H1 (cell line): ENCODE data around the gene MIER2. TPM values are rescaled to one million over a fixed set of nuclear protein-coding genes. Genes with fewer than 3 reads are reported as not detected.

Experiments
- CTCF ChIA-PET: fragments of 300-600 bp; sonication (Branson Sonifier 250); formaldehyde crosslinking; loops from one replicate; lab custom pipeline; 2021; ENCODE audit not compliant: partially characterized antibody; lab: Charles Lee
- POLR2A ChIA-PET: fragments of 300-600 bp; sonication (Branson Sonifier 250); formaldehyde crosslinking; loops from one replicate; lab custom pipeline; 2021; ENCODE audit warnings: inconsistent platforms; ENCODE audit not compliant: partially characterized antibody; lab: Charles Lee
- DNase-seq, 2 experiments: peaks; one replicate each; pipeline versions ENCODE4 v3.0.0 to v3.0.0-alpha.2; 2010 to 2022; ENCODE audit warnings: low spot score in 2 of 2, low read depth in 1 of 2, mixed read lengths in 1 of 2
- FAIRE-seq: peaks from 2 replicates; lab custom pipeline; 2011; peaks lifted over from hg19 to GRCh38; lab: Jason Lieb, UNC
- H2AFZ ChIP-seq: 2 replicates; pipeline ENCODE4 v1.8.1; 2012; ENCODE audit warnings: low read length, inconsistent platforms
- H2AK5ac ChIP-seq: 2 replicates; pipeline ENCODE4 v1.6.1; 2013; ENCODE audit warnings: low read depth, low read length
- H2BK120ac ChIP-seq: replicated peaks from 2 replicates; pipeline ENCODE3; 2013; ENCODE audit warnings: low read depth, low read length, inconsistent platforms
- H2BK12ac ChIP-seq: 2 replicates; pipeline ENCODE4 v1.6.1; 2013; ENCODE audit warnings: low read depth, low read length
- H2BK15ac ChIP-seq: 2 replicates; pipeline ENCODE4 v1.6.1; 2013; ENCODE audit warnings: low read length
- H2BK20ac ChIP-seq: 2 replicates; pipeline ENCODE4 v1.6.1; 2013; ENCODE audit warnings: low read length
- H2BK5ac ChIP-seq: 2 replicates; pipeline ENCODE4 v1.6.1; 2013; ENCODE audit warnings: low read depth, low read length
- H3K14ac ChIP-seq: 2 replicates; pipeline ENCODE4 v1.6.1; 2013; ENCODE audit warnings: inconsistent platforms; ENCODE audit not compliant: insufficient read length
- H3K18ac ChIP-seq: 2 replicates; pipeline ENCODE4 v1.6.1; 2013; ENCODE audit warnings: low read length; ENCODE audit errors: extremely low read depth
- H3K23ac ChIP-seq: 2 replicates; pipeline ENCODE4 v1.6.1; 2013; ENCODE audit warnings: inconsistent platforms; ENCODE audit not compliant: insufficient read length
- H3K23me2 ChIP-seq: 2 replicates; pipeline ENCODE4 v1.6.1; 2013; ENCODE audit warnings: low read depth, low read length
- H3K27ac ChIP-seq: 2 replicates; pipeline ENCODE4 v1.6.1; 2011; ENCODE audit warnings: low read depth, low read length, inconsistent platforms
- H3K27me3 ChIP-seq, 4 experiments: replicated peaks in 1 of 4; 1 replicate in 1 of 4; 2 replicates in 3 of 4; pipeline versions ENCODE4 v1.6.1 to v1.8.1; 2011 to 2013; ENCODE audit warnings: low read length in 3 of 4, mild to moderate bottlenecking in 3 of 4, inconsistent platforms in 2 of 4, mixed read lengths in 2 of 4, moderate library complexity in 1 of 4; ENCODE audit not compliant: control insufficient read depth in 3 of 4, insufficient read depth in 3 of 4; ENCODE audit errors: extremely low read depth in 1 of 4
- H3K36me3 ChIP-seq, 4 experiments: 2 replicates each; pipeline versions ENCODE4 v1.6.1 to v1.8.1; 2011 to 2013; ENCODE audit warnings: mild to moderate bottlenecking in 4 of 4, low read length in 3 of 4, moderate library complexity in 2 of 4, control low read depth in 1 of 4, inconsistent platforms in 1 of 4; ENCODE audit not compliant: insufficient read depth in 4 of 4, control insufficient read depth in 2 of 4
- H3K4ac ChIP-seq: replicated peaks from 2 replicates; pipeline ENCODE3; 2013; ENCODE audit warnings: low read length, low read depth, mixed read lengths, inconsistent platforms; ENCODE audit not compliant: insufficient read length
- H3K4me1 ChIP-seq, 4 experiments: replicated peaks in 1 of 4; 1 replicate in 1 of 4; 2 replicates in 3 of 4; pipeline versions ENCODE4 v1.6.1 to v1.8.1; 2011 to 2013; ENCODE audit warnings: low read length in 3 of 4, inconsistent platforms in 2 of 4, mixed read lengths in 1 of 4; ENCODE audit not compliant: insufficient read depth in 4 of 4, control insufficient read depth in 3 of 4
- H3K4me2 ChIP-seq, 2 experiments: 2 replicates each; pipeline versions ENCODE4 v1.6.1 to v1.8.1; 2011 to 2013; ENCODE audit warnings: low read depth in 2 of 2, low read length in 2 of 2, control low read depth in 1 of 2, inconsistent platforms in 1 of 2, mild to moderate bottlenecking in 1 of 2; ENCODE audit not compliant: insufficient read depth in 1 of 2
- H3K4me3 ChIP-seq, 4 experiments: fragments of 200-600, 300-600 bp in 1 of 4; sonication (generic), shearing (Covaris generic), sonication (Bioruptor Twin) in 1 of 4; 2 replicates each; pipeline versions ENCODE4 v1.5.1 to v1.8.1; 2011 to 2016; ENCODE audit warnings: low read length in 4 of 4, low read depth in 3 of 4, control low read depth in 2 of 4, inconsistent platforms in 2 of 4, mild to moderate bottlenecking in 2 of 4, mixed read lengths in 1 of 4, moderate library complexity in 1 of 4; ENCODE audit not compliant: insufficient read depth in 2 of 4; ENCODE audit errors: extremely low read depth in 1 of 4
- H3K56ac ChIP-seq: replicated peaks from 2 replicates; pipeline ENCODE3; 2013; ENCODE audit warnings: low read depth, mild to moderate bottlenecking, mixed read lengths, low read length, inconsistent platforms; ENCODE audit not compliant: insufficient read length
- H3K79me1 ChIP-seq: 2 replicates; pipeline ENCODE4 v1.6.1; 2013; ENCODE audit warnings: low read depth, low read length, control low read depth
- H3K79me2 ChIP-seq, 2 experiments: 2 replicates each; pipeline versions ENCODE4 v1.6.1 to v1.8.1; 2012 to 2013; ENCODE audit warnings: low read length in 2 of 2, mild to moderate bottlenecking in 2 of 2, inconsistent platforms in 1 of 2; ENCODE audit not compliant: insufficient read depth in 2 of 2, control insufficient read depth in 1 of 2
- H3K9ac ChIP-seq, 4 experiments: replicated peaks in 1 of 4; 1 replicate in 1 of 4; 2 replicates in 3 of 4; pipeline versions ENCODE4 v1.6.1 to v1.8.1; 2011 to 2013; ENCODE audit warnings: low read depth in 3 of 4, low read length in 3 of 4, control low read depth in 2 of 4, mild to moderate bottlenecking in 2 of 4, moderate library complexity in 2 of 4, inconsistent platforms in 1 of 4; ENCODE audit errors: extremely low read depth in 1 of 4
- H3K9me3 ChIP-seq, 2 experiments: 2 replicates each; pipeline versions ENCODE4 v1.6.1 to v1.8.1; 2012 to 2013; ENCODE audit warnings: mild to moderate bottlenecking in 2 of 2, moderate library complexity in 2 of 2, control low read depth in 1 of 2, inconsistent platforms in 1 of 2, low read depth in 1 of 2, low read length in 1 of 2, mixed read lengths in 1 of 2; ENCODE audit not compliant: insufficient read depth in 2 of 2
- H4K20me1 ChIP-seq, 2 experiments: replicated peaks in 1 of 2; 2 replicates each; pipeline versions ENCODE3 to v1.8.1; 2011 to 2013; ENCODE audit warnings: inconsistent platforms in 2 of 2, low read length in 2 of 2, mild to moderate bottlenecking in 1 of 2; ENCODE audit not compliant: insufficient read depth in 2 of 2, control insufficient read depth in 1 of 2
- H4K5ac ChIP-seq: 2 replicates; pipeline ENCODE4 v1.6.1; 2013; ENCODE audit warnings: low read length, low read depth, mixed read lengths, inconsistent platforms; ENCODE audit not compliant: insufficient read length
- H4K8ac ChIP-seq: 2 replicates; pipeline ENCODE4 v1.8.0; 2013; ENCODE audit warnings: mild to moderate bottlenecking, moderate library complexity, low read length, inconsistent platforms; ENCODE audit not compliant: insufficient read depth; ENCODE audit errors: extremely low read depth
- H4K91ac ChIP-seq: replicated peaks from 2 replicates; pipeline ENCODE3; 2013; ENCODE audit warnings: low read length, mixed read lengths, inconsistent platforms; ENCODE audit not compliant: insufficient read length
- EZH2 ChIP-seq: fragments of 200-600 bp; sonication (generic); IDR thresholded peaks from 2 replicates; pipeline ENCODE4 v1.7.1; 2012; ENCODE audit warnings: low read depth, mild to moderate bottlenecking, moderate library complexity, low read length, inconsistent platforms; ENCODE audit not compliant: severe bottlenecking
- NANOG ChIP-seq: IDR thresholded peaks from 2 replicates; pipeline ENCODE4 v1.6.1; 2011; ENCODE audit warnings: low read length, low read depth, mild to moderate bottlenecking, inconsistent platforms; ENCODE audit not compliant: insufficient read depth, poor library complexity, severe bottlenecking
- RFX5 ChIP-seq: IDR thresholded peaks from 2 replicates; pipeline ENCODE4 v1.6.1; 2011; ENCODE audit warnings: low read depth, low read length, improper control_type of control experiment, borderline replicate concordance
- WGBS, 2 experiments: shearing (Covaris generic) in 1 of 2; methylation state at CpG; one replicate each; pipeline versions ENCODE4 v1.1.6 to v1.1.7; 2013 to 2015; ENCODE audit warnings: low lambda C conversion rate in 2 of 2, mixed read lengths in 2 of 2, inconsistent platforms in 1 of 2, low coverage in 1 of 2, missing lambda C conversion rate in 1 of 2; ENCODE audit not compliant: insufficient replicate concordance in 2 of 2, insufficient coverage in 1 of 2, insufficient read length in 1 of 2; ENCODE audit errors: extremely low coverage in 1 of 2, missing lambda C conversion rate in 1 of 2; 5-methylcytosine and 5-hydroxymethylcytosine counted together
- polyA plus RNA-seq, 7 experiments: library from polyadenylated mRNA; depleted of rRNA in 3 of 7; stranded (reverse) in 5 of 7; unstranded in 2 of 7; fragments of >200 nt in 5 of 7; fragments of 200-250 nt in 2 of 7; gene quantifications; 1 replicate in 5 of 7; 2 replicates in 1 of 7; 4 replicates in 1 of 7; pipeline versions ENCODE4 v1.2.1 to v1.2.3, GENCODE V29; 2011 to 2013; ENCODE audit warnings: missing spikeins in 2 of 7, mixed read lengths in 2 of 7
- total RNA-seq: library from RNA; stranded (reverse); fragmentation: NEBNext Ultra II Directional; extraction: Animal tissue kit (Norgen Biotek cat#: 25700); gene quantifications from 2 replicates; pipeline ENCODE4 v1.2.1, GENCODE V29; 2021

The MIER2 gene
- total and polyA plus RNA-seq, 2 of the 8 experiments (the other 6 are each of a cell fraction or from before 2014, with no cell fraction given), result 30.3 to 48.3 TPM

GRCh38 chr19:279231-279630 is 65.4 kb downstream of the MIER2 start:
- Histone ChIP-seq H3K23ac (no peak overlapping the region), H3K4me2 (no peak overlapping the region), H3K18ac (no peak overlapping the region), H4K91ac (no peak overlapping the region), H3K27me3 (no peaks in the 10 kb centered on the region), H4K8ac (no peak overlapping the region), H3K4me3 (no peak overlapping the region), H3K56ac (no peak overlapping the region), H3K4ac (no peak overlapping the region), H3K79me2 (no peaks in the 10 kb centered on the region), H3K23me2 (no peaks in the 10 kb centered on the region), H3K14ac (no peak overlapping the region), H3K36me3 (peaks cover 4 to 35% (median 11%) of the 10 kb centered on the region in 4 experiments; a peak in 6 of 8 replicates), H3K9me3 (no peaks in the 10 kb centered on the region), H2AK5ac (0 out of 2 replicates have a peak overlapping the region, but pooled peaks have one; percentile 56), H2BK5ac (peak overlapping the region; percentile 26; the same call in 1 of the 2 replicates), H2BK120ac (no peak overlapping the region), H3K4me1 (peaks cover 0 to 9% (median 3%) of the 10 kb centered on the region in 4 experiments; a peak in 4 of 7 replicates), H2BK20ac (no peak overlapping the region), H2BK15ac (0 out of 2 replicates have a peak overlapping the region, but pooled peaks have one; percentile 46), H2BK12ac (no peak overlapping the region), H3K9ac (no peak overlapping the region), H4K5ac (no peak overlapping the region), H2AFZ (no peak overlapping the region), H3K79me1 (no peaks in the 10 kb centered on the region), H3K27ac (no peak overlapping the region), H4K20me1 (peaks cover 0 to 9% of the 10 kb centered on the region in 2 experiments)
- TF ChIP-seq EZH2 (no peak), RFX5 (no peak), NANOG (no peak)
- POLR2A ChIA-PET, result interaction anchor here (0.8 to 9.9 kb wide), 4 partner anchors 8 to 18 kb away, joined by 3 to 88 read pairs (median 12); no protein-coding TSS in a partner anchor
- CTCF ChIA-PET, result interaction anchor here (1.1 to 1.3 kb wide), 3 partner anchors 9 to 17 kb away, joined by 3 to 4 read pairs (median 3); no protein-coding TSS in a partner anchor
- DNase-seq (no peak), FAIRE-seq (no peak)
- 89% methylated on average over 8 of the region's 8 CpGs; no CpG with 5 or more reads in 1 of the 2 experiments for WGBS, 2 experiments
